ENCODE measurements around the gene SEC24D.

Gene SEC24D

DNA sequence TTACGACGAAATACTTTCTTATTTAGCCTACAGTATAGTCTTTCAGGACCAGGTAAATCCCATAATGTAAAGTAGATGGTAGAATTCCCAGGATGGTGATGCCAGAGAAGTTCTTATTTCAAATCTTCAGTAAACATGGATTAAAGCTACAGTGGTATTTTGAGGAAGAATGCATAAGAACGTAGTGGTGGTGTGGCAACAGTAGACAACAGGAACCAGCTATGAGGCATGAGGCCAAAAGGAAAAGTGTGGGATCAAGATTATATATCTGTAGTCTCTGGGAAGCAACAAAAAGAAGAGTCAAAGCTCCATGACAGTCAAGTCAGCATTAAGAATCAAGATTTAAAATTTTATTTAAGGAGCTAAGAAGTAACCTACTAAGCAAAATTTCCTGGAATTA lies 90.6 kb downstream of the SEC24D start:
- DNase-seq = no peak

DNA sequence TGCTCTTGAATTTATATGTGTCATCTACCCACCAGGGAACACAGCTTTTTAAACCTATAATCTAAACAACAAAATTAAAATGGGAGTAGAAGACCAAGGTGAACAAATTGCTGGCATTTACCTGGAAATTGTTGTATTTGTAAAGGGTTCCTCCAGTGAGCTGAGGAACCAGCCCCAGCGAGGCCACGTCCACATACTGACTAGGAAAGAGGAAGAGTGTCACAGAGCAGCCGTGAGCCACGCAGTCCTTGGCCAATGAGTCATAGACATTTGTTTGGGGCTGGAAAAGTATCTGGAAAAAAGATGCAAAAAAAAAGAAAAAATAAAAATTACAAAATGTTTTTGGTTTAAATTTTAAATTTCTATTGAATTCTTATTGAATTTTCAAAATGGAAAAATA lies 92.1 kb downstream of the SEC24D start:
- no peak for DNase-seq

DNA sequence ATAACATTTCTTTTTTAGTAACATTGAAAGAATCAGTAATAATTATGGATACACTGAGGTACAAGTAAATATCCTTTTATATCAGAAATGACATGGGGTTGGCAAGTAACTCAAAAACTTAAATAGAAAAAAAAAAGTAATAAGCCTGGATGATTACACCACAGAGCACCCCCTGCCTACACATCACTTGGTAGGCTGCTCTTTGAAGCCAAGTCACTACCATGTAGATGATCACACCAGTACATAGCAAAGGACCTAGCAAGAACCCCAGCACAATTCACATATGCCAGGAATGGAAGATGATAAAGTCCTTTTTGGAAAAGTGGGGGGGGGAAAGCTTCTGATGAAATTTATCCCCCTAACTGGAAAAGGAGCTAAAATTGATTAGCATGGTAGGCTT lies 93.9 kb downstream of the SEC24D start:
- DNase-seq = no peak

DNA sequence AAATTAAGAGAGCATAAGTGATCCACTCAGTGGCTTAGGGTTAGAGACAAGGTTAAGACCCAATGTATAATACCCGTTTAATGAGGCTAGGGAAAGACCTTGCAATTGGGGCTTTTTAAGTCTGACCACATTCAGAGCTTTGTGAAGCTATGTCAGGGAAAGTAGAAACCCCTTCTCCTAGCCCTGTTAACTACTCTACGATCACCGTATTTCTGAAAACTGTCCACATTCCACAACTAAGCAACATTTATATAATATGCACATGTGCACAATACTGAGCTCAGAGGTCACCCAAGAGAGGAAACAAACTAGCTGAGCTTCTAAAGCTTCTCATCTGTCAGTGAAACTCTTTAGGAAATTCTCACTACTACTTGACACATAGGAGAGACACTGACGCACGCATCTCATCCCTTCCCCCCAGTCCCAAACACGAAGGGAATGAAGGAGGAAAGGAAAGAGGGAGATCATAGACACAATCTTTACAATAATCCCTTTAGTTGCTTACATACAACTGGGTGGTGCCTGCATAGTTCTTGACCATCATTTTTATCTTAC lies 94.5 kb downstream of the SEC24D start:
- no peak for DNase-seq

DNA sequence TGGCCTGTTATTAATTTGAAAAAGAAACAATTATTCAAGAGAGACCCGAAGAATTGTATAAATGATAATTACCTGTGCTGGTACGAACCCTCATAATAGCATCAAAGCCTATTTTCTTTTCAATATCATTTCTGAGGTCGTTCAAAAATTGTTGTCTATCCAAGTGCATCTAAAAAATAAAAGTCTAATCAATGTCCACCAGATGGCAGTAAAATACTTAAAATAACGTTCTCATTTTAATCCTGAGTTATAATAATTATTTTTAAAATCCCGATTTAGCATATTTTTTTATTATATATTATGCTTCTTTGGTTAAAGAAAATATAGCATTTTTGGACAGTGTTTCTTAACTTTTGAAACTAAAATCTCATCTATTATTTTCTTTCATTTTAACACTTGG lies 95.1 kb downstream of the SEC24D start:
- no peak for DNase-seq

DNA sequence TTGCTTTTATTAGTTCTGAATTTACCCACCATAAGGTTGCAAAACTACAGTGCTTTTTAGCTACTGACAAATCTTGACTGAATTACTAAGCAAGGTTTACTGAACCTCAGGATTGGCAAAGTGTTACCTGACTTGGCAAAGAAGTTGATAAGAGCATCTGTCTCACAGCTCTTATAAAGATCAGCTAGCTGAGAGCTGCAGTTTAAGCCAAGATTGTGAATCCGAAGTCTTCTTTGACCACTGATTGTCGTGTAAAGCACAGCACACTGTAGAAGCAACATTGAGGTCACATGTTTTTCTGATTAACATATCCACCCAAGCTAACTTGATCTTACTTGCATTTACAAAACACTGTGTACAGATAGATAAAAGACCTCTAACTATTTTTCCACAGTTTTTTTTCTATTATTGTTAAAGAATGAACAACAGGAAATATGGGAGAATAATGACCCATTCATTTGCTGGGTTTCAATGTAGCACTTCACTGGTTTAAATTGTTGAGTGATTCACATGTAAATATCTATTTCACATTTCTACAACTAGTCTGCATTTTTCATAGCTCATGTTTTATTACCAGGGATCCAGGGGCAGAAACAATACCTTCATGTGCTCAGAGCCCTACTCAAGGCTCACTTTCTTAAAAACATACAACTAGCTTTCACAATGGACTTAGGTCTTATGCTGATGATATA lies 96.8 kb downstream of the SEC24D start:
- DNase-seq = no peak

DNA sequence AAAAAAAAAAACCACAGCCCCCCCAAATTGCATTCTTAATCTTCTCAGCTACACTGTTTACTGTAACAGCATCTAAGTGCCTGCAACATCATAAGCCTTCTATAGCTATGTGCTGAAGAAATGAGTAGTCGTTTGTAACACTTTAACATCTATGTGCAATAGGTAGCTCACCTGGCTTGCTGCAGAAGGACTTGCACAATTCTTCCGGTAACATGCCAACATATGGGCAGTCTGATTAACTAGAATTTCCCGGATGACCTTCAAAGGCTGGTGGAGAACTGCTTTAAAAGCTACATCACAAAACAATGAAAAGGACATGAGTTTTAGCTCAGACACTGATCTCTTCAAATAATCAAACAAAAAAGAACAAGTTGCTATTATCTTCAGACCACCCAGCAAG lies 97.8 kb downstream of the SEC24D start:
- no peak for DNase-seq

DNA sequence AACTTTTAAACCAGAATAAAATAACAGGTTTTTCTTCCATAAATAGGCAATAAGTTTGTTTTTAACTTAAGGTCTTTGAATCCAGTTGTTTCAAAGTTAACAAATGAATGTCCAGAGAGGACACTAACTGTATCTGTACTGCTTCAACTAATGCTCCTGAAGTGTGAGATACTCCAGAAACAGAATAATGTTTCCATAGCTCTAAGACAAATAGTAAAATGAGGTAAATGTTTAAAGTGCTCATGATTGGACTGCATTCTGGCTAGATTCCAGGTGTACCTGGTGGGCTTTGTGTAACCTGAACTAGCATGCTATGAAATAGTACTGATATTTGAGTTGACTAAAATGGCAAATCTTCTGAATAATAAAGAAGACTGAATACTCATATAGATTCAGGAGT lies 99.0 kb downstream of the SEC24D start:
- DNase-seq = no peak

DNA sequence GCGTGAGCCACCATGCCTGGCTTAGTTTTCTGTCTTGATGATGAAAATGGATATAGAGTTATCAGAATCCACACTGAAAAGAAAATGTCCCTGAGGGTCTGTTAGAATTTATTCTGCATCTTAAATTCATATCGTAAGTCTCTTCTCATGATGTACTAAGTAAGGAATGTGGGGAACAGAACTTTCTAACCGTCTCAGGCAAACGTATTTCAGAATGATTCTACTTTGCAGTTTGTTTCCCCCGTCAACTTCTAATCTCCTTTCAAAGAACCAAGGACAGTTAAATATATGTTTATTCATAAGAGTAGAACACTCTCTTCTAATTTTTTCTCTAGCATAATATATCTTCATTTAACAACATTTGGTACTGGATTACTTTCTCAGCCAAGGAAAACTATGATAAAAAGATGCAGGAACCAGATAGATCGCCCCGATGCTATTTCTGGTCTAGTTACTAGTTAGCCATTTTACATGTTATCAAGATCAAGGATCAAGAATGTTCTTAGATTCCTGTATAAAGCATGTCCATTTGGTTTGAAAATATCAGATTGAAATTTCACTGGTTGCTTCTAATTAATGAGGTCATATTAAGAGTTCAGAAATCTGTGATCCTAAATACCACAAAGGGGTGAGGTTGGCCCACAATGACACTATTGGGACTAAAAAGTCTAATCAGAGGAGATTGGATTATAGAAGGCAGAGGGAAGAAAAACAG lies 101.3 kb downstream of the SEC24D start:
- DNase-seq = no peak

DNA sequence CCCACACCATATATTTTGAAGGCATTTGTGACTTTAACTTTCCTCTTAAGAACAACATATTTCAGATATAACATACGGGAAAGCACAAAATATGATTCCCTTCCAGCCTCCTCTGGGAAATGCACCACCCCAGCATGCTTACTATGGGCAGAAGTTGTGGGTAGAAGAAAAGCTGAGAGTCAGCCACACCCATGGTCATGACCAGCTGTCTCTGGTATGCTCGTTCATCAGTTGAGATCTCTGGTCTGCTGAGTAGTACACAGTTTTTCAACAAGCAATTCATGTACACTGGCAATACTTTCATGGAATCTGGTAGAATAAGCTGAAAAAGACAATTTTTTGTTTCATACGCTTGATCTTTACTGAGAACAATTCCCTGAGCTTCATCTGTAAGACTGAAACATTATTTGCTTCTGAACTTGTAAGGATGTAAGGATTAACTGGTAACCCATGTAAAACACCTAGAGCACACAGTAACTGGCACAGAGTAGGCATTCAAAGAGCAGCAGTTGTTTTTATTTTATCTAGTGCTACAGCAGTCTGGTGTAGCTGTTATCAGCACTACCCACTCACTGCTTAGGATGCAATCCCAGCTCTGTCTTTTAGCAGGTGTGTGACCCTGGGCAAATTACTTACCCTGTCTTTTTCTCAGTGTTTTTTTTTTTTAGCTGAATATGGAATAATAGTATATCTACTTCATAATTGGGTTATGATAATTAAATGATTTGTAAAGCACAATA lies 103.2 kb downstream of the SEC24D start:
- DNase-seq = no peak

DNA sequence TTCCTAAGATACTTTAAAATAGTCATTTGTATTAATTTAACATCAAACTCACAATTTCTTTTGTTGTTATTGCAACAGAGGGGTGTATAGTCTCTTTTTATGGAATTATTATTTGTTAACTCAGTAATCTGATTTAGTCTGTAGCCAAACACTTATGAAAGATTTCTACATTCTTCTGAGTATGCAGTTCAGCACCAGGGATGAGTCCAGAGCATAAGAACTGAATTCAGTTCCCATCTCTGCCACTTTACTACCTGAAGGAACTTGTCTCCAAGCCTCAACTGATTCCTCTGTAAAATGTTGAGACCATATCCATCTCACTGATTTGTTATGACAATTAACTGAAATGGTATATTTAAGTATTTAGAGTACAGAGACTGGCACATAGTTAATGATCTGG lies 105.2 kb downstream of the SEC24D start:
- no peak for DNase-seq

DNA sequence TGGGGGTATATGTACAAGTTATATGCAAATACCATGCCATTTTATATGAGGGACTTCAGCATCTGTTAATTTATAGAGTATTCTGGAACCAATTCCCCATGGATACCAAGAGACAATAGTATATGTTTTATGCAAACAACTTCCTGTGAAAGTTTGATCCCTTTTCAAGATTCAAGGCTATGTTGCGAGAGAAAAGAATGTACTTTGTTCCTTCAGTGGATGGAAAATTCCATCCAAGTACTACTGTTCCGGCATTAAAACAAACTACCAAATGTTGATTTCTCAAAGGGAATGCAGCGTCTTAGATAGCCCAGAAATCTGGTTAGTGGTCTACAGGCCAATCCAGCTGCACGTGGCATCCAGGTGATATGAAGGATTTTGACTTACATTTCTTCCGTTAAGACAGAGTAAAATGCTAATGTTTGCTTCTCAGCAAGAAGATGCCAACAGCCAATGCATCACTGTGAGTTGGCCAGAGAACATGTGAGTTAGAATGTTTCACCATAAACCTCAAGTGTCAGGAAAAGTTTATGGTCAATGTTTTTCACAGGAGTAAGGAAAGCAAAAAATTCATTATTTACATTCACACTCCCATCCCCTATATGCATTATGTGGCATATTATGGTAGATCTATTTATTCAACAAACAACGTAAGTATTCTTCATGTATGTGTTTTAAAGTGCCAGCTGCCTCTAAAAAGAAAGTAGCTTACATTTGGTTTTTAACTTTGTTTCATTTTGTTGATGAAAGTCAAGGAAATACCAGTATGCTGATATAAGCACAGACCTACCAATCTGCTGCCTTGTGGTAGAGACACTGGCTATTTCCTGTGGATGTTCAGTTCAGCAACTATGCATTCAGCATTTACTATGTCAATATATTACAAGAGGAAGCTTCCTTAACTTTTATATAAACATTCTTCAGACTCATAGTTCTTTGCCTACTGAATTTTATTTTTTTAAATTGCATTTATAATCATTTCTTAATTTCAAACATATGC lies 106.3 kb downstream of the SEC24D start:
- no peak for DNase-seq

DNA sequence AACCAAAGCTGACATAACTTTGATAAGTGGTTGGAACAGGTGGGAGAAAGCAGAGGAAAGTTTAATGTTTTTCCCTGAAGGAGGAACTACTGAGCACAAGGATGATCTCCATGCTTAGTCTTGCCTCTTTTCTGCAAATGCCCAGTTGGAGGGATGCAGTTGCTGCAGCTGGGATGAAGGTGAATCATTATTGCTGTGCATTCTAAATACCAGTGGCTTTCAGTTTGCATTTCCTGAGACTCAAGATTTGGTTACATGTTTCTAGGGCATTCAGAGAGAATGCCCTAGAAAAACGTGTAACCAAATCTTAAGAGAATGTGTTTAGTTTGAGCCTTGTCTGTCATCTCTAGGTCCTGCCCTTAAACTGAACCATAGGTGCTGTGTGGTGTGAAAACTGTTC lies 108.6 kb downstream of the SEC24D start:
- no peak for DNase-seq

DNA sequence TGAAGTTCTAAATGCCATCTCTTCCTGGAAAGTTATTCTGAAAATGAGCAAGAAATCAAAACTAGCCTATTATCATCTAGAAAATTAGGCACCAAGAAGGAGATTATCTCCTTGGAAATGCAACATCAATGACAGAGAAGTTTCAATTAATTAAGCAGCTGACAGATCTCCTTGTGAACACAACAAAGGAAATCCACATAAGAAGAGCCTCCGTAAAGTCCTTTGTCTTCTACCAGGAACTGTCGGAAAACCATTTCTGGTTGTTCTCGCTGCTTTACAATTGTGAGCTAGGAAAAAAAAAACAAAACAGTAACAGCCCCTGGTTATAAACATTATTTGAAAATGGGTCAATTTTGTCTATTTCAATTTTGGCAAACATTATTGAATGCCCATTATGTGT lies 112.6 kb downstream of the SEC24D start:
- DNase-seq = no peak

DNA sequence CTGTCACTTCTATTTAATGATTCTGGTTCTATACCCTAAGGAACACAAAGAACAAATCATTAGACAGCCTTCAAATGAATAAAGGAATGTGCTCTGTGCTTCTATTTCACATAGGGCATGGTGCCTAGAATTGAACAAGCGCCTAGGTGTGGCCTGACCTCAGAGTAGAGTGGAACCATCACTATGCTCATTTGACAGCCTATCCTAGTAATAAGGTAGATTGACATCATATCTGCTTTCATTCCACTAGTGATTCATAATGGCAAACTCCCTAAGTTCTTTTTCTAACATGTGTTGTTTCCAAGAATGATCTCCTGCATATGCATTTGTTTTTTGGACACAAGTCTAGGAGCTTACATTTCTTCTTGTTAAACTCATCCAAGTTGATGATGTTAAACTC lies 114.2 kb downstream of the SEC24D start:
- no peak for DNase-seq

DNA sequence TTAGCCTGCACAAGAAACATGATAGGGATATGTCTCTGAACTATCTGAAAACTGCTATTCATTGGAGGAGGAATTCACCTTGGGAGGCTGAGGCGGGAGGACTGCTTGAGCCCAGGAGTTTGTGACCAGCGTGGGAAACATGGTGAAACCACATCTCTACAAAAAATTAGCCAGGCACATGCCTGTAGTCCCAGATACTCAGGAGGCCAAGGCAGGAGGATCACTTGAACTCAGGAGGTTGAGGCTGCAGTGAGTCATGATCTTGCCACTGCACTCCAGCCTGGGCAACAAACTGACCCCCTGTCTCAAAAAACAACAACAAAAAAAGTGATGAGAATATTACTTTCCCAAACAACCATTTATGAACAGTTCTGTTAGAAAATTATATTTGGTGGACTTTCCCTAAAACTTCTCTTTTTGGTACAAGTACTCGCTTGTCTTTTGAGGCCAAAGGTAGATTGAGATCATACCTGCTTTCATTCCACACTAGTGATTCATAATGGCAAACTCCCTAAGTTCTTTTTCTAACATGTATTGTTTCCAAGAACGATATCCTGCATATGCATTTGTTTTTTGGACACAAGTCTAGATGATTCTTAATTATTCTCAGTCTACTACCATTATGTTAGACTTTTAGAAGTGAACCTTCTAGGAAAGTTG lies 117.3 kb downstream of the SEC24D start:
- DNase-seq = no peak

DNA sequence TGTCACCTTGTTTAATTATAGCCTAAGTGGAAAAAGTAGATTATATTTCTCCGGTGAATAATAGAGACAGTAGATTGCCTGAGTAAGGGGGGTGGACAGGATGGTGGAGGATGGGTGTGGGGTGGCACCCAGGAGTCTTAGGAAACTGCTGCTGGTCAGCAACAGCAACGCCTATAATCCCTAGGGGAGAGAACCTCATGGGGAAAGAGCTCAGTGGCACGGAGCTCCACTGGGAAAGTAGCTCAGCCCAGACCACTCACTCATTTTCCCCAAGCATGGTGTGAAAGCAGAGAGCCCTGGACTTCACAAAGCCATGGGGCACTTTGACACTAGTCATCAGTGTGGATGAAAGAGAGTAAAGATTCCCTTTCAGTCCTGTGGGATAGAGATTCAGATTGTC lies 119.6 kb downstream of the SEC24D start:
- no peak for DNase-seq

DNA sequence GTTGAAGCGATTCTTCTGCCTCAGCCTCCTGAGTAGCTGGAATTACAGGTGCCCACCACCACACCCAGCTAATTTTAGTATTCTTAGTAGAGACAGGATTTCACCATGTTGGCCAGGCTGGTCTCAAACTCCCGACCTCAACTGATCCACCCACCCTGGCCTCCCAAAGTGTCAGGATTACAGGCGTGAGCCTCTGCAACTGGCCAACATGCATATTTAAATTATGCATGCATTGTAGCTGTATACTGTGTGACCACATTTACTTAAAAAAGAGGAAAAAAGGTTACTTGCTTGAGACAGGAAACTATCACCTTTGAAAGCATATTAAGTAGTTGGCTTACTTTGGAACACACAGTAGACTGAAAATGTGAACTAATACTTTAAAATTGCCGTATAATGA lies 121.2 kb downstream of the SEC24D start:
- DNase-seq = no peak

DNA sequence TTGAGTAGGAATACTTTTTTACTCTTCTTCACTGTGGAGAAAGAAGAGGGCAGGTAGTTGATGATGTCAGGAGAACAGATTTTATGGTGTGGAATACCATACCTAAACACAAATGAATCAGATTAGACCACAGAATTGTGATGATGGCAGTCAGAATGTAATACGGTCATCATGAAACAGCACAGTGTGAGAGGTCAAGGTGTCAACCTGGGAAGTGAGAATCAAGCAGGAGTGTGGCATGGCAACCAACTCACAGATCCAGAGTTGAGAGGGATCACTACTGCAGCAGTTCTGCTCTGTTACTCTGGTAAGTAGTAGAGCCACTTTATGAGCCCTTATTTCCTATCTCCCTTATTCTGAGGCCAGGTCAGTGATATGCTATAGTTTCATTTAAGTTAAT lies 123.1 kb downstream of the SEC24D start:
- DNase-seq = no peak

DNA sequence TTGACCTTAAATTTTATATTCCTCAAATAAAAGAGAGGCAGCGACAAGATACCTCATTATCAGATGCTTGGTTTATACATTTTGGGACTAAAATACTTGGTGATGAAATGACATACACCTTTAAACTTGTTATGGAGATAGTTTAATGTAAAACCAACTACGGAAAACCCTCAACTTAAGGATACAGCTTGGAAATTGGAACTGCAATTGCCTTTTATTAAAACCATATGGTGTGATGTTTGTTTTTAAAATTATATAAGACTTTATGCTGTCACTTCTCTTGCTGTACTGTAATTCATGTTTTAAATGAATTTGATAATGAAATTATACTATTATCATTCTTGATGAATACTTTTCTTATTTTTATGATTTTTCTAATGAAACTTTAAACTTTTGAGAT lies 124.9 kb downstream of the SEC24D start:
- no peak for DNase-seq

DNA sequence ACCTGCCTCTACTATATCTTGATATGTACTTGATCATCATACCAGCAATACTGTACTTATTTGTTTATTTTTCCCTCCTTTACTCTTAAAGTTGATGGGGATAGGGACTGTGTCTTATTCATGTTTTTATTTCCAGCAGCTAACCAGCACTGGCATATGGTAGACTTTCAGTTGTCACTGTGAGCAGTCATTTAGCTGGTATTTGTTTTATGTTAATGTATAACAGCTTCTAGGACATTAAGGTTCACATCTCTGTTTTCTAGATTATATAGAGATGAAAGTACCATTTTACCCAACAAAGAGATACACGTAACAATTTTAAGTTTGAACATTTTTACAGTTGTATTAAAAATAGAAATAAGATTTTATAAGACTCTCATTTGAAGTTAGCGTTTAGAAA lies 132.8 kb downstream of the SEC24D start:
- DNase-seq = no peak
